ENCODE measurements around the gene LRRFIP1. TPM values are rescaled to one million over a fixed set of nuclear protein-coding genes. Genes with fewer than 3 reads are reported as not detected.

The LRRFIP1 gene
- total and polyA plus RNA-seq, 2 donors (not counting 3 experiments of a cell fraction or from before 2014, with no cell fraction given): 39.2 to 179 TPM

DNA sequence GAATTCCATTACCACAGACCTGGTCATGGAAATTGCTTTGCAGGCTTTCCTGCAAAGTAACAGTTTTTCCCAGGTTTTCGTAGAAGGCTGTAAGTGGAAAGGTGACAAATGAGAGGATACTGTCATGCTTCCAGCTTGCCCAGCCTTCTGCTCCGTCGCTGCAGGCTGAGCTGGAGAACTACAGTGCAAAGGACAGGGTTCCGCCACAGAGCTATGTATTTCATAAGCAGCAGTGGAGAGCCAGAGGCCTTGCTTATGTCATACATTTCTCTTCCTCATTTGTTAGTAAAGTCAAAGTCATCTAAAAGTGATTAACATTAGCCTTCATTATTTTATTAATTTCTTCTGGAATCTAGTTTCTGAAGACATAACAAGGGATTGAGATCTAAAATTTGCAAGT, 98.3 kb downstream of the LRRFIP1 start:
- no peaks in the 10 kb centered on the region for H4K20me1 ChIP-seq (replicated peaks; ENCODE audit: control insufficient read depth, extremely low read depth, insufficient read depth, low read length)
- POLR2A ChIA-PET: no interaction called here
- dilution Hi-C loops (cut with MboI; ENCODE audit: extremely low pct_ligation_motif_present, low sequenced_read_pairs): no loop called here
- no peak overlapping the region for H3K4me3 ChIP-seq (replicated peaks in 1 of 3; ENCODE audit: insufficient read depth in 1 of 3, low read depth in 1 of 3, low read length in 3 of 3)
- BruUV-seq (replicated peaks): no TSS peak
- H3K79me2 ChIP-seq (ENCODE audit: control insufficient read depth, insufficient read depth, low read length): peaks cover 68% of the 10 kb centered on the region
- peaks cover 34% of the 10 kb centered on the region for H3K4me1 ChIP-seq (ENCODE audit: control insufficient read depth, extremely low read depth, insufficient read depth, low read length)
- CTCF ChIA-PET: interaction anchor here (1.0 to 3.0 kb wide), 7 partner anchors 9 to 53 kb away, joined by 3 to 16 read pairs (median 7); no protein-coding TSS in a partner anchor
- H3K36me3 ChIP-seq (ENCODE audit: control insufficient read depth in 2 of 2, extremely low read depth in 1 of 2, insufficient read depth in 2 of 2, low read length in 2 of 2): no peaks in the 10 kb centered on the region
- intact Hi-C loops (cut with micrococcal nuclease): loop anchor here (1.0 kb wide), 2 partner anchors 10 to 21 kb away; no protein-coding TSS in a partner anchor
- TF ChIP-seq, protein P1, sequence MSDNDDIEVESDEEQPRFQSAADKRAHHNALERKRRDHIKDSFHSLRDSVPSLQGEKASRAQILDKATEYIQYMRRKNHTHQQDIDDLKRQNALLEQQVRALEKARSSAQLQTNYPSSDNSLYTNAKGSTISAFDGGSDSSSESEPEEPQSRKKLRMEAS (IDR thresholded peaks at IDR 0.05; ENCODE audit: insufficient read depth, insufficient read length): no peak
- TF ChIP-seq GATA2 (IDR thresholded peaks at IDR 0.05; ENCODE audit: insufficient read depth, insufficient read length, low read depth, low read length) (no peak), MYC (IDR thresholded peaks at IDR 0.05; ENCODE audit: low read depth, low read length) (no peak), POLR2AphosphoS5 (IDR thresholded peaks at IDR 0.05; ENCODE audit: insufficient read depth, low read depth, low read length) (no peak), POLR2A (IDR thresholded peaks at IDR 0.05; ENCODE audit: low read depth, low read length) (no peak), JUN (IDR thresholded peaks at IDR 0.05; ENCODE audit: borderline replicate concordance, insufficient read depth, insufficient read length, low read depth) (no peak), EZH2 (IDR thresholded peaks at IDR 0.05; ENCODE audit: borderline replicate concordance, low read depth, low read length, severe bottlenecking) (no peak), FOS (IDR thresholded peaks at IDR 0.05; ENCODE audit: borderline replicate concordance, insufficient read depth, low read length) (no peak)
- TF ChIP-seq, protein P2, sequence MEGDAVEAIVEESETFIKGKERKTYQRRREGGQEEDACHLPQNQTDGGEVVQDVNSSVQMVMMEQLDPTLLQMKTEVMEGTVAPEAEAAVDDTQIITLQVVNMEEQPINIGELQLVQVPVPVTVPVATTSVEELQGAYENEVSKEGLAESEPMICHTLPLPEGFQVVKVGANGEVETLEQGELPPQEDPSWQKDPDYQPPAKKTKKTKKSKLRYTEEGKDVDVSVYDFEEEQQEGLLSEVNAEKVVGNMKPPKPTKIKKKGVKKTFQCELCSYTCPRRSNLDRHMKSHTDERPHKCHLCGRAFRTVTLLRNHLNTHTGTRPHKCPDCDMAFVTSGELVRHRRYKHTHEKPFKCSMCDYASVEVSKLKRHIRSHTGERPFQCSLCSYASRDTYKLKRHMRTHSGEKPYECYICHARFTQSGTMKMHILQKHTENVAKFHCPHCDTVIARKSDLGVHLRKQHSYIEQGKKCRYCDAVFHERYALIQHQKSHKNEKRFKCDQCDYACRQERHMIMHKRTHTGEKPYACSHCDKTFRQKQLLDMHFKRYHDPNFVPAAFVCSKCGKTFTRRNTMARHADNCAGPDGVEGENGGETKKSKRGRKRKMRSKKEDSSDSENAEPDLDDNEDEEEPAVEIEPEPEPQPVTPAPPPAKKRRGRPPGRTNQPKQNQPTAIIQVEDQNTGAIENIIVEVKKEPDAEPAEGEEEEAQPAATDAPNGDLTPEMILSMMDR (IDR thresholded peaks at IDR 0.05; ENCODE audit: extremely low read depth in 1 of 2, insufficient read depth in 1 of 2, low read depth in 1 of 2, low read length in 2 of 2): no peak
- no peak overlapping the region for H3K4me2 ChIP-seq (ENCODE audit: insufficient read depth, low read length)
- peaks cover 3% of the 10 kb centered on the region for H3K9me1 ChIP-seq (replicated peaks; ENCODE audit: control insufficient read depth, extremely low read depth, insufficient read depth, low read length)
- no peak overlapping the region for H3K27ac ChIP-seq (ENCODE audit: insufficient read depth, low read depth, low read length)
- no peaks in the 10 kb centered on the region for H3K9me3 ChIP-seq (replicated peaks; ENCODE audit: control insufficient read depth, insufficient read depth, low read length)
- no peak overlapping the region for H2AFZ ChIP-seq (ENCODE audit: low read depth, low read length)
- no peaks in the 10 kb centered on the region for H3K27me3 ChIP-seq (ENCODE audit: control insufficient read depth in 2 of 2, insufficient read depth in 2 of 2, low read length in 2 of 2)
- no peak overlapping the region for H3K9ac ChIP-seq (replicated peaks; ENCODE audit: extremely low read depth, insufficient read depth, low read length)
- FAIRE-seq: no peak
- no peak for DNase-seq (ENCODE audit: low read depth, low spot score)

Data from endothelial cell of umbilical vein (primary cell).